Measurements from ENCODE around the gene HJURP.

HJURP gene

GRCh38 chr2:233792720-233793119 is 61.6 kb downstream of the HJURP start:
- no peak for TF ChIP-seq CTCF (conservative IDR thresholded peaks at IDR 0.05; ENCODE audit: low read depth, low read length)
- no peak for DNase-seq (ENCODE audit: low read depth)
- H3K4me3 ChIP-seq (ENCODE audit: low read depth, low read length), result no peak overlapping the region

- H3K4me3 ChIP-seq (ENCODE audit: low read depth, low read length), result no peak overlapping the region
- DNase-seq (ENCODE audit: low read depth), result no peak
- TF ChIP-seq CTCF (conservative IDR thresholded peaks at IDR 0.05; ENCODE audit: low read depth, low read length), result no peak
Observed at GRCh38 chr2:233791883-233792329, 62.4 kb downstream of the HJURP start.

- no peak overlapping the region for H3K4me3 ChIP-seq (ENCODE audit: low read depth, low read length)
- DNase-seq (ENCODE audit: low read depth), result no peak
- TF ChIP-seq CTCF (conservative IDR thresholded peaks at IDR 0.05; ENCODE audit: low read depth, low read length), result no peak
Observed at GRCh38 chr2:233791151-233791882, 63.0 kb downstream of the HJURP start.

- TF ChIP-seq CTCF (conservative IDR thresholded peaks at IDR 0.05; ENCODE audit: low read depth, low read length), result no peak
- no peak overlapping the region for H3K4me3 ChIP-seq (ENCODE audit: low read depth, low read length)
- DNase-seq (ENCODE audit: low read depth), result no peak
Observed at GRCh38 chr2:233789554-233789953, 64.8 kb downstream of the HJURP start.

Measured in choroid plexus epithelial cell (primary cell).